ENCODE data around the gene ADCY10. TPM values are rescaled to one million over a fixed set of nuclear protein-coding genes. Genes with fewer than 3 reads are reported as not detected.

Gene ADCY10
- total and polyA plus RNA-seq, 9 of the 15 experiments (the other 6 are each of a cell fraction or from before 2014, with no cell fraction given) = 0.08 to 0.86 (median 0.22) TPM

GRCh38 chr1:167772436-167772835, 141.5 kb downstream of the ADCY10 start:
- DNase-seq (ENCODE audit: extremely low read depth in 1 of 4, low spot score in 3 of 4) = no peak
- H3K4me3 ChIP-seq = no peak overlapping the region
- no peak for FAIRE-seq
- ChIA-PET POLR2A (no interaction called here), CTCF (ENCODE audit: low intra/inter-chr PET ratio) (no interaction called here)
- intact Hi-C loops (cut with micrococcal nuclease) (no loop called here), in situ Hi-C loops (cut with MboI) (no loop called here)
- H3K4me2 ChIP-seq (ENCODE audit: insufficient read depth, low read length) = no peak overlapping the region
- ATAC-seq = no peak
- H3K27ac ChIP-seq (ENCODE audit: extremely low read depth, low read depth, low read length) = no peak overlapping the region
- no peaks in the 10 kb centered on the region for H3K79me2 ChIP-seq (ENCODE audit: control insufficient read depth, insufficient read depth, low read length)
- TF ChIP-seq POLR3G (IDR thresholded peaks at IDR 0.05; ENCODE audit: extremely low read depth, insufficient read length, insufficient replicate concordance) (no peak), NELFE (IDR thresholded peaks at IDR 0.05; ENCODE audit: insufficient read depth, insufficient read length) (no peak), MYC (IDR thresholded peaks at IDR 0.05; ENCODE audit: low read depth, low read length) (no peak), MYC (CRISPR knock-in tag; IDR thresholded peaks at IDR 0.05; ENCODE audit: borderline replicate concordance, low read depth) (no peak), ETV6 (IDR thresholded peaks at IDR 0.05; ENCODE audit: borderline replicate concordance in 1 of 2, low read depth in 2 of 2, low read length in 1 of 2) (no peak), ETV6 (CRISPR knock-in tag; IDR thresholded peaks at IDR 0.05; ENCODE audit: borderline replicate concordance) (no peak), NFYB (IDR thresholded peaks at IDR 0.05; ENCODE audit: extremely low read depth, insufficient read length) (no peak), MAFK (IDR thresholded peaks at IDR 0.05; ENCODE audit: low read length) (no peak), FOXP1 (CRISPR knock-in tag; IDR thresholded peaks at IDR 0.05) (no peak), NR0B1 (IDR thresholded peaks at IDR 0.05; ENCODE audit: partially characterized antibody) (no peak), ATF4 (CRISPR knock-in tag; IDR thresholded peaks at IDR 0.05) (no peak), ZNF644 (tag; IDR thresholded peaks at IDR 0.05; ENCODE audit: low read depth) (no peak)
- TF ChIP-seq, protein P1, sequence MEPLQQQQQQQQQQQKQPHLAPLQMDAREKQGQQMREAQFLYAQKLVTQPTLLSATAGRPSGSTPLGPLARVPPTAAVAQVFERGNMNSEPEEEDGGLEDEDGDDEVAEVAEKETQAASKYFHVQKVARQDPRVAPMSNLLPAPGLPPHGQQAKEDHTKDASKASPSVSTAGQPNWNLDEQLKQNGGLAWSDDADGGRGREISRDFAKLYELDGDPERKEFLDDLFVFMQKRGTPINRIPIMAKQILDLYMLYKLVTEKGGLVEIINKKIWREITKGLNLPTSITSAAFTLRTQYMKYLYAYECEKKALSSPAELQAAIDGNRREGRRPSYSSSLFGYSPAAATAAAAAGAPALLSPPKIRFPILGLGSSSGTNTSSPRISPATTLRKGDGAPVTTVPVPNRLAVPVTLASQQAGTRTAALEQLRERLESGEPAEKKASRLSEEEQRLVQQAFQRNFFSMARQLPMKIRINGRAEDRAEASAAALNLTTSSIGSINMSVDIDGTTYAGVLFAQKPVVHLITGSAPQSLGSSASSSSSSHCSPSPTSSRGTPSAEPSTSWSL (CRISPR knock-in tag; IDR thresholded peaks at IDR 0.05; ENCODE audit: borderline replicate concordance) = no peak
- BruUV-seq (replicated peaks) = no TSS peak
- H3K36me3 ChIP-seq (ENCODE audit: control insufficient read depth, insufficient read depth, low read length) = peaks cover 87% of the 10 kb centered on the region
- no peaks in the 10 kb centered on the region for H4K20me1 ChIP-seq (replicated peaks; ENCODE audit: control insufficient read depth, insufficient read depth, low read length)
- H3K9me1 ChIP-seq (ENCODE audit: control insufficient read depth, insufficient read depth, low read length) = no peaks in the 10 kb centered on the region
- WGBS (ENCODE audit: insufficient coverage, low coverage, missing lambda C conversion rate) = 79% methylated on average over 4 of the region's 4 CpGs
- H3K9ac ChIP-seq (ENCODE audit: insufficient read depth in 1 of 2, low read depth in 2 of 2, low read length in 2 of 2) = no peak overlapping the region
- no peaks in the 10 kb centered on the region for H3K9me3 ChIP-seq (replicated peaks; ENCODE audit: control insufficient read depth, insufficient read depth, low read depth, low read length)
- H3K4me1 ChIP-seq (replicated peaks in 1 of 2; ENCODE audit: control insufficient read depth in 2 of 2, insufficient read depth in 2 of 2, low read length in 2 of 2) = peaks cover 6 to 8% of the 10 kb centered on the region in 2 experiments; a peak in 3 of 5 replicates
- H2AFZ ChIP-seq (ENCODE audit: low read depth, low read length) = no peak overlapping the region
- H3K27me3 ChIP-seq (ENCODE audit: control insufficient read depth in 2 of 2, insufficient read depth in 2 of 2, low read length in 2 of 2) = no peaks in the 10 kb centered on the region
